ENCODE measurements around the gene FOXO6.

The FOXO6 gene

GRCh38 chr1:41322835-41323234, 38.4 kb upstream of the FOXO6 start:
- no peaks in the 10 kb centered on the region for H4K20me1 ChIP-seq (ENCODE audit: insufficient read depth, low read length)
- H3K4me2 ChIP-seq (ENCODE audit: low read length) = no peak overlapping the region
- no peak overlapping the region for H3K27ac ChIP-seq (ENCODE audit: low read depth, low read length, poor library complexity, severe bottlenecking)
- no peak overlapping the region for H3K4me3 ChIP-seq (ENCODE audit: low read depth, low read length, poor library complexity, severe bottlenecking)
- no peaks in the 10 kb centered on the region for H3K79me2 ChIP-seq (ENCODE audit: insufficient read depth, low read length)
- no peaks in the 10 kb centered on the region for H3K9me3 ChIP-seq (ENCODE audit: low read length)
- H3F3A ChIP-seq (ENCODE audit: insufficient read depth, low read length) = no peaks in the 10 kb centered on the region
- no peak overlapping the region for H2AFZ ChIP-seq (ENCODE audit: low read length)
- H3K27me3 ChIP-seq (ENCODE audit: insufficient read depth, low read length) = 0 out of 2 replicates have a peak, but pooled peaks cover 4% of the 10 kb centered on the region
- H3K36me3 ChIP-seq (ENCODE audit: insufficient read depth, low read length) = no peaks in the 10 kb centered on the region
- H3K9ac ChIP-seq (ENCODE audit: low read length) = no peak overlapping the region
- no peaks in the 10 kb centered on the region for H3K9me2 ChIP-seq (ENCODE audit: low read depth, low read length)
- H3K4me1 ChIP-seq (ENCODE audit: insufficient read depth, low read length, severe bottlenecking) = no peaks in the 10 kb centered on the region
- peak; percentile 66 for TF ChIP-seq CTCF (IDR thresholded peaks at IDR 0.05; ENCODE audit: low read length)
- no peak for TF ChIP-seq EZH2 (IDR thresholded peaks at IDR 0.05; ENCODE audit: borderline replicate concordance, low read length)

GRCh38 chr1:41323243-41323642, 38.0 kb upstream of the FOXO6 start:
- no peak overlapping the region for H3K4me3 ChIP-seq (ENCODE audit: low read depth, low read length, poor library complexity, severe bottlenecking)
- H3K9me2 ChIP-seq (ENCODE audit: low read depth, low read length) = no peaks in the 10 kb centered on the region
- H3K4me2 ChIP-seq (ENCODE audit: low read length) = no peak overlapping the region
- no peaks in the 10 kb centered on the region for H3K36me3 ChIP-seq (ENCODE audit: insufficient read depth, low read length)
- H4K20me1 ChIP-seq (ENCODE audit: insufficient read depth, low read length) = no peaks in the 10 kb centered on the region
- no peak overlapping the region for H3K9ac ChIP-seq (ENCODE audit: low read length)
- TF ChIP-seq CTCF (IDR thresholded peaks at IDR 0.05; ENCODE audit: low read length) (no peak), EZH2 (IDR thresholded peaks at IDR 0.05; ENCODE audit: borderline replicate concordance, low read length) (no peak)
- H3K4me1 ChIP-seq (ENCODE audit: insufficient read depth, low read length, severe bottlenecking) = no peaks in the 10 kb centered on the region
- no peaks in the 10 kb centered on the region for H3F3A ChIP-seq (ENCODE audit: insufficient read depth, low read length)
- H3K27me3 ChIP-seq (ENCODE audit: insufficient read depth, low read length) = 0 out of 2 replicates have a peak, but pooled peaks cover 4% of the 10 kb centered on the region
- no peaks in the 10 kb centered on the region for H3K79me2 ChIP-seq (ENCODE audit: insufficient read depth, low read length)
- no peak overlapping the region for H3K27ac ChIP-seq (ENCODE audit: low read depth, low read length, poor library complexity, severe bottlenecking)
- H3K9me3 ChIP-seq (ENCODE audit: low read length) = no peaks in the 10 kb centered on the region
- H2AFZ ChIP-seq (ENCODE audit: low read length) = no peak overlapping the region

- H3K4me2 ChIP-seq (ENCODE audit: low read length) = no peak overlapping the region
These were observed 35.4 kb upstream of the FOXO6 start for GRCh38 chr1:41325801-41326200.

More at GRCh38 chr1:41325801-41326200, 35.4 kb upstream of the FOXO6 start:
- Histone ChIP-seq H3F3A (ENCODE audit: insufficient read depth, low read length) (no peaks in the 10 kb centered on the region), H2AFZ (ENCODE audit: low read length) (no peak overlapping the region), H4K20me1 (ENCODE audit: insufficient read depth, low read length) (no peaks in the 10 kb centered on the region), H3K4me3 (ENCODE audit: low read depth, low read length, poor library complexity, severe bottlenecking) (no peak overlapping the region), H3K9me3 (ENCODE audit: low read length) (no peaks in the 10 kb centered on the region), H3K79me2 (ENCODE audit: insufficient read depth, low read length) (no peaks in the 10 kb centered on the region), H3K27ac (ENCODE audit: low read depth, low read length, poor library complexity, severe bottlenecking) (no peak overlapping the region), H3K9ac (ENCODE audit: low read length) (no peak overlapping the region), H3K27me3 (ENCODE audit: insufficient read depth, low read length) (0 out of 2 replicates have a peak, but pooled peaks cover 4% of the 10 kb centered on the region), H3K9me2 (ENCODE audit: low read depth, low read length) (no peaks in the 10 kb centered on the region), H3K4me1 (ENCODE audit: insufficient read depth, low read length, severe bottlenecking) (no peaks in the 10 kb centered on the region), H3K36me3 (ENCODE audit: insufficient read depth, low read length) (no peaks in the 10 kb centered on the region)
- TF ChIP-seq CTCF (IDR thresholded peaks at IDR 0.05; ENCODE audit: low read length) (no peak), EZH2 (IDR thresholded peaks at IDR 0.05; ENCODE audit: borderline replicate concordance, low read length) (no peak)
